ENCODE results near the gene TRIM58.

Gene TRIM58, protein sequence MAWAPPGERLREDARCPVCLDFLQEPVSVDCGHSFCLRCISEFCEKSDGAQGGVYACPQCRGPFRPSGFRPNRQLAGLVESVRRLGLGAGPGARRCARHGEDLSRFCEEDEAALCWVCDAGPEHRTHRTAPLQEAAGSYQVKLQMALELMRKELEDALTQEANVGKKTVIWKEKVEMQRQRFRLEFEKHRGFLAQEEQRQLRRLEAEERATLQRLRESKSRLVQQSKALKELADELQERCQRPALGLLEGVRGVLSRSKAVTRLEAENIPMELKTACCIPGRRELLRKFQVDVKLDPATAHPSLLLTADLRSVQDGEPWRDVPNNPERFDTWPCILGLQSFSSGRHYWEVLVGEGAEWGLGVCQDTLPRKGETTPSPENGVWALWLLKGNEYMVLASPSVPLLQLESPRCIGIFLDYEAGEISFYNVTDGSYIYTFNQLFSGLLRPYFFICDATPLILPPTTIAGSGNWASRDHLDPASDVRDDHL

DNA sequence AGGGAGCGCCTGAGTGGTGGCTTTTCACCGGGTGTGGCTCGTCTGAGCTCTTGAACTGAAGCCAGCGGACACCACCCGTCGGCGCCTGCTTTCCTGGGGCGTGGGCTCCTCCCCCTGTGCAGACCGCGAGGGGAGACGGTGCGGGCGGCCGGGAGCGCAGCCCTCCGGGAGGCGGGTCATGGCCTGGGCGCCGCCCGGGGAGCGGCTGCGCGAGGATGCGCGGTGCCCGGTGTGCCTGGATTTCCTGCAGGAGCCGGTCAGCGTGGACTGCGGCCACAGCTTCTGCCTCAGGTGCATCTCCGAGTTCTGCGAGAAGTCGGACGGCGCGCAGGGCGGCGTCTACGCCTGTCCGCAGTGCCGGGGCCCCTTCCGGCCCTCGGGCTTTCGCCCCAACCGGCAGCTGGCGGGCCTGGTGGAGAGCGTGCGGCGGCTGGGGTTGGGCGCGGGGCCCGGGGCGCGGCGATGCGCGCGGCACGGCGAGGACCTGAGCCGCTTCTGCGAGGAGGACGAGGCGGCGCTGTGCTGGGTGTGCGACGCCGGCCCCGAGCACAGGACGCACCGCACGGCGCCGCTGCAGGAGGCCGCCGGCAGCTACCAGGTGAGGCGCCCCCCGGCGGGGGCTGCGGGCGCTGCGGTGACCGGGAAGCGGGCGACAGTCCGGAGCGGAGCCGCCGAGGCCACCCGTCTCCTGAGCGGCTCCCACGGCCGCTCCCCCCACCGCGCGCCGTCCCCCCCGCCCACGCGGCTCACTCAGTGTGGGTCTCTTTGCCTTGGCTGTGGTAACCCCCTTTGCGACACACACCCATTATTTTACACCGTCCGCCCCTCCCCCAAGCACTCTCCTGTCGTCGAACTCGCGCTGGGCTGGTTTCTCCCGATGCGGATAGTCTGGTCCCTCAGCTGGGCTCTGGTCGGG, at the start of gene TRIM58:
TSS of gene TRIM58 (plus strand) at position 119 of the 916 bp plus-strand sequence. CDS start at position 179, 60 bp downstream.
- peak in 1 of 2 donors; percentile 8 for DNase-seq (ENCODE audit: low read depth in 2 of 2)

GRCh38 chr1:247812637-247813036, 44.4 kb upstream of the TRIM58 start:
- no peak for DNase-seq (ENCODE audit: low read depth in 2 of 2)

DNA sequence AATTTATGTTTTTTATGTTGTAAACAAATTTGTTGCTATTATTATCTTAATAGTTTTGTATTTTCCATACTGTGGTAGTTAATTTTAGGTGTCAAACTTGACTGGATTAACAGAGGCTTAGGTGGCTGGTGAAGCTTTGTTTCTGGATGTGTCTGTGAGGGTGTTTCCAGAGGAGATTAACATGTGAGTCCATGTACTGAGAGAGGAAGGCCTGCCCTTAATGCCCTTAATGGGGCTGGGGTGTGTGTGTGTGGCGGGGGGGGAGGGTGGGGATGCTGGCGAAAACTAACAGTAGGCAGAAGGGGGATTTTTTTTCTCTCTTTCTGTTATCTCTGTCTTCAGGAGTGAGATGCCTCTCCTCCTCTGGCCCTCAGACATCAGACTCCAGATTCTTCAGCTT, 34.9 kb upstream of the TRIM58 start:
- no peak for DNase-seq (ENCODE audit: low read depth in 2 of 2)

DNA sequence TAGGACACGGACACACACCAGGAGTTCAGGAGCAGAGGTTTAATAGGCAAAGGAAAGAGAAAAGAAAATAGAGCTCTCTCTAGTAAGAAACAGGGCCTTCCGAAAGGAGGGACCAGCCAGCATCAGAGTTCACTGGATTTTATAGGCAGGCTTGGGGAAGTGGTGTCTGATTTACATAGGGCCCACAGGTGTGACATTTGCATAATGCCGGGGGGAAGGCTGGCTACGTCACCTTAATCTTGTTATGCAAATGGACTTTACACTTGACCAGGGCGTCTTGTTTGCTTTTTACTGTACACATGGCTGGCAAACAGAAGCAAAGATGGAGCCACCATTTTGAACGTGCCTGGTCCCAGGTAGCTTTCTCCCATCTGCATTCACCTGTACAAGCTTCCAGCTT, 33.0 kb upstream of the TRIM58 start, which contains the start of gene OR14A16:
TSS of gene OR14A16 (minus strand) at position 97 of the 400 bp plus-strand sequence. CDS start 8,390 bp downstream, outside the sequence.
- DNase-seq (ENCODE audit: low read depth in 2 of 2) = no peak

DNA sequence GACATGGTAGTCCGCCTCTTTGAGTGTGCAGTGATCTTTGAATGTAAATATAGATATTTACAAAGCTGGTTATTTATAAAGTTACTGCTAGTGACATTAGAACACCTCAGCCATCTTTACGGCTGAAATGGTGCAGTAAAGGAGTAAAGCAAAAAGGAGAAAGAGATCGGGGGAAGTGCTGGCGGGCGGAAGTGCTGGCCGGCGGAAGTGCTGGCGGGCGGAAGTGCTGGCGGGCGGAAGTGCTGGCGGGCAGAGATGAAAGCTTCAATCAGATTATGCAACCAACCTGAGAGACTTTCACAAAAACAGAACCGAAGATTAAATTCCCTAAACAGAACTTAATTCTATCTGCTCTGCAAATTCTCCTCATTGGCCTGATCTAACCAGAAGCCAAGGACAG, 31.6 kb upstream of the TRIM58 start:
- DNase-seq (ENCODE audit: low read depth in 2 of 2) = no peak

DNA sequence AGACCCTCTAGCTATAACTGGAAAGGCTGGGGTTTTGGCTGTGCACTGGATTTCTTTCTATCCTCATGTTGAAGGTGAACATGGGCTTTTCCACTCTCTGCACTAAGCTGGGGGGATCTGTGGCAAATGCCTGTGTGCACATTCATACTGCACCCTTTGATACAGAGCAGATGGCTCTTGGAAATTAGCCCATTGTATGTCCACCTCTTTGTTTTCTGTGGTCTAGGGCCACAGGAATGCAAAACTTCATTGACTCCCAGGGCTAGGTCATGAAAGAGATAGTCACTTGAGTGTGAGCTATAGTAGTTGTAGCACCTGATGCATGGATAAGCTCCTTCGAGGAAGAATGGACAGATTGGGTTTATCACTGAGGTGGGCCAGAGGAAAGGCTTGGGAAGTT, 27.3 kb upstream of the TRIM58 start:
- no peak for DNase-seq (ENCODE audit: low read depth in 2 of 2)

GRCh38 chr1:247833601-247834000, 23.4 kb upstream of the TRIM58 start:
- no peak for DNase-seq (ENCODE audit: low read depth in 2 of 2)

GRCh38 chr1:247840818-247841217, 16.2 kb upstream of the TRIM58 start:
- no peak for DNase-seq (ENCODE audit: low read depth in 2 of 2)

GRCh38 chr1:247841796-247842195, 15.2 kb upstream of the TRIM58 start, which contains the start of gene OR11L1:
OR11L1 (minus strand) TSS chr1:247841896; CDS start chr1:247841896, 0 bp downstream.
- DNase-seq (ENCODE audit: low read depth in 2 of 2) = no peak

GRCh38 chr1:247843411-247843810, 13.6 kb upstream of the TRIM58 start:
- no peak for DNase-seq (ENCODE audit: low read depth in 2 of 2)

DNA sequence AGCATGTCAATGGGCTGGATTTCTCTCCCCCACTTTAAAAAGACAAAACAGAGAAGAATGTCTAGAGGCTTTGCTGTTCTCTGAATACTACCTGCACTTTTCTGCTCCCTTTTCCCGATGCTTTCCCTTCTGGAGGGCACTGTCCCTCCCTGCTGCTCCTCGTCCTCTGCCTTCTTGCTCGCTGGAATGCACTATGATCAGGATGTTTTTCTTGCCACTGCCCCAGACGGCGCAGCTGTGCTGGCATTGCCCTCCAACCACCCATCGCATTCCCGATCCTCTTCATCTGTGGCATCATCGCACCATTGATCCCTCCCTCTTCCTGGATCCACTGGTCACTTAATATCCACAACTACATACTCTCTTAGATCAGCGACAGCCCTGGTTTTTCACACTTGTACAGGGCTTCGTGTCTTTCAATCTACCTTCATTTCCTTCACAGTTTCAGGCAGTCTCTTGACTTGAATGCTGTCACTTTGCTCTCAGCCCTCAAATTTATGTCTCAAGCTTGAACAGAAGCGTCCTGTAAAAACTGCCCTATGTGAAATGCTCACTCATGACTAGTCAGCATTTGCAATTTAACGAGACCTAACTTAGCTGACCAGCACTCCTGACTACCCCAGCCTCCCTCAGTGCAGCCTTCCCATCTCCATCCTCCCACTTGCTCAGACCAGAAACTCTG, 11.8 kb upstream of the TRIM58 start:
- DNase-seq (ENCODE audit: low read depth in 2 of 2) = no peak

- DNase-seq (ENCODE audit: low read depth in 2 of 2) = no peak
Observed at GRCh38 chr1:247845693-247846017, 11.3 kb upstream of the TRIM58 start.

DNA sequence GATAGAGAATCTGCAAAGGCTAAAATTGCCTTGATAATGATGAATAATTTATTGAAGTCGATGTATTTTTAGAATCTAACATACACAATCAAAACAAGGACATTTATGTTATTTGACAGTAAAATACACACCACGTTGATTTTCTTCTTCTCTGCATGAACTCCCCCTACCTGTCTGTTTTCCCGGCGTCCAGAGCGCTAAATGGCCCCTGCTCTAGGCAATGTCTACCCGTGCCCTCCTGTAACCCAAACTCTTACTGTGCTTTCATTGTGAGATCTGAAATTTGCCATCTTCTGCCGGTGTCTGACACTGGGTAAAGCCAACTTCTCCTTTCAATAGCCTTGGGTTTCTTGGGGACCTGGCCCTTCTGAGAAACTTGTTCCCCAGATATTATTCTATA, 8.6 kb upstream of the TRIM58 start:
- DNase-seq (ENCODE audit: low read depth in 2 of 2) = no peak

GRCh38 chr1:247849616-247850015, 7.4 kb upstream of the TRIM58 start:
- no peak for DNase-seq (ENCODE audit: low read depth in 2 of 2)

GRCh38 chr1:247854899-247855545, 2.0 kb upstream of the TRIM58 start:
- no peak for DNase-seq (ENCODE audit: low read depth in 2 of 2)

DNA sequence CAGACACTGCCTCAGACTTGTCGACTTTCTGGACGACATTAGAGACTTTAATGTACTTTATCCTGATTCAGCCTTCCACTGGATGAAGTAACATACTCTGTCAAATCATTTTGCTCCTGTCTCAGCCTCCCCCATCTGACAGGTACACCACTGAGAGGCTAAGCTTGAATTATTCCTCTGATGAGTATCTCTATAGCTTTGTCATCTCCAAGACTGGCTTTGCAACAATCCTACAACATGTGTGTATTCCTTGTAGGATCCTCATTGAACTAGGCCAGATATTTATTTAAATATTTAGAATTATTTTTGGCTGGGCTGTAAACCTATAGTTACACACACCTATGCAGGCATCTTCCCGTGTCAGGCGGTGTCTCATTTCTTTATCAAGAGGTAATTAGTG, 1.1 kb upstream of the TRIM58 start:
- no peak for DNase-seq (ENCODE audit: low read depth in 2 of 2)

- DNase-seq (ENCODE audit: low read depth in 2 of 2) = no peak
Observed at GRCh38 chr1:247857985-247858619, 1.1 kb downstream of the TRIM58 start.

GRCh38 chr1:247862756-247863155, 5.8 kb downstream of the TRIM58 start:
- DNase-seq (ENCODE audit: low read depth in 2 of 2) = no peak

DNA sequence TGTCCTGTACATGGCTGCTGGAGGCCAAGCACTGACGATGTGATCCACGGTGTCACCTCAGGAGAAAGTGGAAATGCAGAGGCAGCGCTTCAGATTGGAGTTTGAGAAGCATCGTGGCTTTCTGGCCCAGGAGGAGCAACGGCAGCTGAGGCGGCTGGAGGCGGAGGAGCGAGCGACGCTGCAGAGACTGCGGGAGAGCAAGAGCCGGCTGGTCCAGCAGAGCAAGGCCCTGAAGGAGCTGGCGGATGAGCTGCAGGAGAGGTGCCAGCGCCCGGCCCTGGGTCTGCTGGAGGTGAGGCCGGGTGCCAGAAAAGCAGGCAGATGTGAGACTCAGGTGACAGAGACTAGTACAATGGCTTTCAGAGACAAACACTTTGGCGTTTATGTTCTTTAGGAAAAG, 7.7 kb downstream of the TRIM58 start:
- no peak for DNase-seq (ENCODE audit: low read depth in 2 of 2)

DNA sequence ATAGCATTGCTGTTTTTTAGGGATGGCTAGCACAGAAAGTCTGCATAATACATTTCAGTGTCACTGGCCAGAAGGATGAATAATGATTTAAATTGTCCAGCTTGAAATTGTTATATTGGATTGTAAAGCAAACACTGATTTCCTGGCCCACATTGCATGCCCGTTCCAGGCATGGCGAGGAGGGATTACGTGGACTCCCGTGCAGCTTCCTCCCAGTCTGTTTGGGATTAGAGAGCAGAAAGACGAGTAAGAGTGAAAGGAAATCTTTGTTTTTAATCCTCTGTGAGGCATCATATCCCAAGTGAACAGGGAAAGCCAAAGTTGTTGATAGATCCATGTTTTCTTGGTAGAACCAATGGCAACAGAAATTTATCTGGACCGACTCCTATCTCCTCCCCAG, 8.4 kb downstream of the TRIM58 start:
- DNase-seq (ENCODE audit: low read depth in 2 of 2) = no peak

DNA sequence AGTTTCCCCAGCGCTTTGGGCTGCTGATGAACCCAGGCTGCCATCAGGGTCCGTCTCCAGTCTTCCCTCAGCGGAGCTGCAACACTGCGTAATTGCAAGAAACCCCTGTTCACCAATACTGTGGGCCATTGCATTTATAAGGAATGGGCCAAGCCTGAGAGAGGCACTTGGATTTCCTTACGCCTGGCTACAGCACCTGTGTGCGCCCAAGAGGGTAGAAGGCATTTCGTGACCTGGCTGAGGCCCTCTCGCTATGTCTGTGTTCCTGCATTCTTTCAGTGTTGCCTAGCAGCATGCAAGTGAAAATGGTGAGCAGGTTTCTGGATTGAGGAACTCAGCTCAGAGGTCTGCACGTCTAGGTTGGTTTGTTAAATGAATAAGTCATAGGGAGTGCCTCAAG, 26.4 kb downstream of the TRIM58 start:
- DNase-seq (ENCODE audit: low read depth in 2 of 2) = no peak

Data from stimulated activated CD4-positive, alpha-beta T cell treated with anti-CD3 and anti-CD28 coated beads, Interleukin-1b, Interleukin-23, amount 100 ng/mL, for 4 hours (primary cell).